HG03469 (cell line): ENCODE measurements around the gene INPP4B.
"Not testable (repeated sequence)": the region's sequence is repeated elsewhere in the genome, so short reads cannot be mapped to it uniquely, and the experiment has no call there.

Source experiments
- ATAC-seq: cut with Tn5 transposase; IDR thresholded peaks from one replicate; pipeline ENCODE4 v1.9.1; 2021; ENCODE audit warnings: mild to moderate bottlenecking, moderate library complexity, moderate number of reproducible peaks; ENCODE audit not compliant: unreplicated experiment

INPP4B gene

GRCh38 chr4:142826503-142827241, 19.4 kb downstream of the INPP4B start:
- ATAC-seq, result no peak

DNA sequence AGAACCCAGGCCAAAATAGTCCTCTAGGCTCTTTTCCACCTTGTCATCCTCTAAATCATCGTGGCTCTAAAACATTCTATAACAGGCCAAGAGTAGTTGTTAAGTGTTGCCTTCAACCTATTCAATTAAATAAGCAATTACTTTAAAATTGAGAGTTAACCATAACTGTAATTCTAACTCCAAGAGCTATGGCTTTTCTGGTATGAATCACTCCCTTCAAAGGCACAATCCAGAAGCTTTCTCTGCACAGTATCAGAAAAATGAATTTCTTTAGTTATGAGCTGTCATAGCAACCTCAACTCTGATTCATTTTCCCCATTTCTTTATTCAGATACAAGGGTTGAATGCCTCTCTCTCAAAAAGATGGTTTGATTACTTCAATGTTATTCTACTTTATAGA, 21.7 kb downstream of the INPP4B start:
- no peak for ATAC-seq

DNA sequence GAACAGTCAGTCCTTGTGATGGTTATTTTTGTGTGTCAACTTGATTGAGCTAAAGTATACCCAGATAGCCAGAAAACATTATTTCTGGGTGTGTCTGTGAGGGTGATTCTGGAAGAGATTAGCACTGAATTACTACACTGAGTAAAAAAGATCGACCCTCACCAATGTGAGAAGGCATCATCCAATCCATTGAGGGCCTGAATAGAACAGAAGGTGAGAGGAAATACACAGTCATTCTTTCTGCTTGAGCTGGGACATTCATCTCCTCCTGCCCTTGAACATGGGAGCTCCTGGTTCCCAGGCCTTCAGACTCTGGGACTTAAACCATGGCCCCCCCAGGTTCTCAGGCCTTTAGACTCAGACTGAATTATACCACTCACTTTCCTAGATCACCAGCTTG, 22.3 kb downstream of the INPP4B start:
- no peak for ATAC-seq

DNA sequence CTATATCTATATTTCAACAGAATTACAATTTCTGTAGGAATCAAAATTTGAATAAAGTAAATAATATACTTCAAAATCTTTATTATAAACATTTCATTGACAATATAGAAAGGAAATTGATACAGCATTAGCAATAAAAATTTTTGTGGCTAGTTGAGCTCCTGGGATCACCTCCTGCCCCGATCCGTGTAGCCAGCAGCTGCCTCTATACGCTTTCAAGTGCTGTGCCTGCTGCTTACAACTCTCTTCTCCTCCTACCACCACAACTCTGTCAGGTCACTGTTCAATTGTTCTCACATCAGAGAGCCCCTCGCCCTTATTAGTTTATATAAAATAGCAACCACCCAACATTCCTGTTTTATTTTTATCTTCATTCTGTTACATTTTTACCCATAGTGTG, 27.6 kb downstream of the INPP4B start:
- ATAC-seq, result no peak

DNA sequence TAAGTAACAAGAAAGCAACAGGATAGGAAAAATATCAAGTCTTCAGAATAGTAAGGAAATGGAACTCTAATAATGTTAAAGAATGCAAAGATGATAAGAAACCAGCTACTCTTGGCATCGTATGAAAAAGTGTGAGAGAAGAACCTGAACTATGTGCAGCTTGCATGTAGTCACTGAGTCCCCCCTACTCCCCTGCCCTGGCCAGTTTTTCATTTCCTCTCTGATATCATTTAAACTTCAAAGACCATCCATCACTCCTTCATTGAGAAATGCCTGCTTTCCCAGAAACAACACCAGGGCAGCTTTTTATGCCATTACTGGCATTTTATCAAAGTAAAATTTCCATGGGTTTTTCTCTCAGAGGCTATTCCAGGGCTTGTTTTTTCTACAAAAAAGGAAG, 28.1 kb downstream of the INPP4B start:
- ATAC-seq, result no peak

GRCh38 chr4:142817442-142817841, 28.7 kb downstream of the INPP4B start:
- no peak for ATAC-seq

- ATAC-seq, result no peak
Measured at GRCh38 chr4:142815834-142816233, 30.3 kb downstream of the INPP4B start.

GRCh38 chr4:142813388-142813787, 32.7 kb downstream of the INPP4B start:
- ATAC-seq, result no peak

- no peak for ATAC-seq
Measured at GRCh38 chr4:142812091-142812490, 34.0 kb downstream of the INPP4B start.

- ATAC-seq, result no peak
Measured at GRCh38 chr4:142811034-142811433, 35.1 kb downstream of the INPP4B start.

DNA sequence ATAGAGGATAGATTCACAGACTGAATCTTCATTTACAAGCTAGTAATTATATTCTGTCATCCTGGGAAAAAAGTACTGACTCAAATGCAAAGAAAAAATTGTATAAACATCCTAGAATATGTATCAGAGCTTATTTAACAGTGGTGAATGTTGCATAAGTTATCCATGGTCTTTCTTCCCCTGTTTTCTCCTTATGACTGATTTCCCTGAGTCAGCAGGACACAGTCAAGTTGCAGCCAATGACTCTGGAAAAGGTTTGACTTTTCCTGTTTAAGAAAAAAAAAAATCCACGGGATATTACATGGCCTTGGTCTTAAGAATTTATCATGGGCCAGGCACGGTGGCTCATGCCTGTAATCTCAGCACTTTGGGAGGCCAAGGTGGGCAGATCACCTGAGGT, 36.5 kb downstream of the INPP4B start:
- ATAC-seq, result no peak

DNA sequence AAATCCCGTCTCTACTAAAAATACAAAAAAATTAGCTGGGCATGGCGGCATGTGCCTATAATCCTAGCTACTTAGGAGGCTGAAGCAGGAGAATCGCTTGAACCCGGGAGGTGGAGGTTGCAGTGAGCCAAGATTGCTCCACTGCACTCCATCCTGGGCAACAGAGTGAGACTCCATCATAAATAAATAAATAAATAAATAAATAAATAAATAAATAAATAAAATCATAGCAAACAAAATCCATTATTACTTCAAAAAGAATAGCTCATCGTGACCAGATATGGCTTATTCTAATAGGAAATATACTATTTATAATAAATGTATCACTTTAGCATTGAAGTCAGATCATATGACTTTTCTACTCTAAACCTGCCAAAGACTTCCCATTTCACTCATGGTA, 42.2 kb downstream of the INPP4B start:
- not testable (repeated sequence) for ATAC-seq

- no peak for ATAC-seq
Measured at GRCh38 chr4:142801966-142802365, 44.1 kb downstream of the INPP4B start.

DNA sequence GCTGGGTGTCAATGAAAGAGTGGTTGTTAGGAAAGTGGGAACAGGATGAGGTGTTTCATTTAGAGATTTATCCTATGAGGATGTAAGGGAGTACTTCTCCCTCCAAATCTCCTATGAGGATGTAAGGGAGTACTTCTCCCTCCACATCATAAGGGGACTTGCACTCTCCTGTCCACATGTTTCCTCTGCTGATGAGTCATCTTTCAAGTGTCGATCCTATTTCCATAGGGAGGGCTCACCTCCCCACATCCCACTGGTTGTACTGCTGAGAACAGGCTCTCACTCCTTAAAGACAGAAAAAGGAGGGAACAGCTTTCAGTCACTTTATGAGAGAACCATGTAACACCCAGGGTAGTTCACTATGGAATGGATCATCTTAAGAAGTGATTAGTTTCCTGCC, 65.0 kb downstream of the INPP4B start:
- ATAC-seq, result no peak

- ATAC-seq, result no peak
Measured at GRCh38 chr4:142778900-142779299, 67.2 kb downstream of the INPP4B start.

DNA sequence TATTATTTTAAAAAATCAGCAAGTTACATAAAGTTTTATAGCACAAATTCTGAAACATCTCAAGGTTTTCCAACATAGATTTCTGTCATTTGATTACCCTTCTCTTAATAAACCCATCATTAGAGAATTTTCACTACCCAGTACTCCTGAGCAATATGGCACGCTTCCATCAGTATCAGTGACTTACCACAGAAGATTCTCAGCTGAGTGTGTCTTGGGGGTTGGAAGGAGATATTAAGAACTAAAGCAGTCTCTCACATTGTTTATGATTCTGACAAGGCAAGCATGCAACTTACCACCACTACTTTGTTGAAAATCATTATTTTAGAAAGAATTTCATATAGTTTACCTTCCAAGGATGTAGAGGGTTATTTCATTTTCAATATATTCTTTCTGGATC, 67.7 kb downstream of the INPP4B start:
- ATAC-seq, result no peak

DNA sequence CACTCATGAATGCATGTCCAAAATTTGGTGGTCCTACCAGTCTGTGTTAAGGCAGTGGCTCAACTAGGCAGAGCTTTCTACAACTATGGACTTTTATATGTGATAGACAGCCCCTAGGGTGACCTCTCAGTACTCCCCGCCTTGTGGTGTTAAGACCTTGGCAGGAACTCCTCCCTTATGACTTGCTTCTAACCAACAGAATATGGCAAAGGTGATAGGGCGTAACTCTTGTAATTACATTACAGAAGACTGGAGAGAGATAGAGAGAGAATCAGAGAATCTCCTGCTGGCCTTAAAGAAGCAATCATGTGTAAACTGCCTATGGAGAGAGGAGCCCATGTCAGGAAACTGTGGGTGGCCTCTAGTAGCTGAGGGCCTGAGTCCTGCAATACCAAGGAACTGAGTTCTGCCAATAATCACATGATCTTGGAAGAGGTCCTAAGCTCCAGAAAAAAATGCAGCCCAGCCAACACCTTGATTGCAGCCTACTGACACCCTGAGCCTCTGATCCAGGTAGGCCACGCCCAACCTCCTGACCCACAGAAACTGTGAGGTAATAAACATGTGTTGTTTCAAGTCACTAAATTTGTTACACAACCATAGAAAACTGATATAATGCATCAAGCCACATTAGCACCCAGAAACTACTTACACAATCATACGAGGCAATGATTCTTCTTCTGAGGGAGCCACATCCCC, 68.9 kb downstream of the INPP4B start:
- ATAC-seq, result no peak

DNA sequence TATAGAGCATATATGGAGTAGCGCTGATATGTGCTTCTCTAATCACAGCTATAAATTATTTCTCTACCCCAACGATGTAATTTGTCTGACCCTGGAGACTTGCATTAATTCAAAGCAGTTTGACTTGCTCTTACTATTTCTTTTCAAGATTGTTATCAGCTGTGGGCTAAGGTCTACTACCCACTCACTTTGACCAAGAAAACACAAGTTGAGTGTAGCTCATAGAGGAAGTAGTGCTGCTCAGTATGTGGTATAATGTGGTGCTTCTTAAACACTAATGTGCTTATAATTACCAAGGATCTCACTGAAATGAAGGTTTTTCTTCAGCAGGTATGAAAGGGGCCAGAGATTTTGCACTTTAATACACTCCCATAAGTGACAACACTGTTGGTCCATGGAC, 70.1 kb downstream of the INPP4B start:
- ATAC-seq, result no peak

GRCh38 chr4:142773505-142773904, 72.6 kb downstream of the INPP4B start:
- no peak for ATAC-seq

GRCh38 chr4:142762280-142762679, 83.8 kb downstream of the INPP4B start:
- no peak for ATAC-seq

DNA sequence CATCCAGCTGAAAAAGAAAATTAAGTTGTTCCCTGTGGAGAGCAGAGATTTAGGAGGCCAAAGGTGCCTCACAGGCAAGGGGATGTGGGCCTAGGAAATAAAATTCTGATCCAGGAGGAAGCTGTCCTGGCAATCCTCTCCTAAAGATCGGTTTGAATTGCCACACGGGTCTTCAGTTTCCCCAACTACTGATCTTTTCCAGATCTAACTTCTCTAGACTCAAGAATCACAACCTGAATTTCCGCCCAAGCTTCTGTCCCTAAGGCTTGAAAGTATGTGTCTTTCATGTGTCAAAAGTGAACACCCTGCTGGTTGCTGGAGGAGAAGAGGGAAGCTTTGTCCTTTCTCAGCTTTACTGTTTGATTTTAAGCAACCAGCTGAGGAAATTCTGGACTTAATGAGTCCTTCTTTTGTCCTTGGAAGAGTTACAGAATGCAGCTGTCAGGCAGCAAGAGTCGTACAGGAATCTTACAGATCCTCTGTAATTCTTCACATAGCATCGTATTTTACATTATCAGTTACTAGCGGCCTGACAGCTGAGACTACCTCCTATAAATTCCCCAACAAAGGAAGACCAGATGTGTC, 93.8 kb downstream of the INPP4B start:
- ATAC-seq, result no peak

DNA sequence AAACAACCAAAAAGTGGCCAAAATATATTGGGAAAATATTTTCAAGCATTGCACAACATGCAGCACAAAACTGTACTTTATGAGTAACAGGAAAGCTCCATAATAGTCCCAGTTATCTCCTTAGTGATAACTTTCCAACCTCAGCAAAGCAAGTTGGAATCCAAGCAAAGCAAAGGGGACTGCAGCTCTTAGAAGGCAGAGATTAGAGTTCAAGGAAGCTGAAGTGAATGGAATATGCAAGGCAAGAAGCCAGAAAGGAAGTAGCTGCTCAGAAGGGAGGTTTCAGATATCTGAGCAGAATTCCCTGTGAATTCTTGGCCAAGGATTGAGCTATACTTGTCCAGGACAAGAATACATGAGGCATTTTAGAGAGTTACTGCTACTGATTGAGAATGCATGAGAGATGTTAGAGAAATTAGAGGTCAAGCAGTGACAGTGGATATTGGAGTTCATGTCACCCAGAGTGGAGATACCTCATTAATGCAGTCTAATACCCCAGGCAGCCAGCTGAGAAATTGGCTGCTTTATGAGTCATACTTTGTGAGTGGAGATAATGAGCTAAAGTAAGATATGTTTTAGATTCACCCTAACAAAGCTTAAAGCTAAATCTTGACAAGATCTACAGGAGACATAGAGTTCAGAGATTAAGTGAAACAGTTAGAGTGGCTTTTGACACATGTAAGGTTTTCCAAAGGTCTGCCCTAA, 102.8 kb downstream of the INPP4B start:
- no peak for ATAC-seq
